ENCODE data around the gene PRRT1B.

PRRT1B gene

DNA sequence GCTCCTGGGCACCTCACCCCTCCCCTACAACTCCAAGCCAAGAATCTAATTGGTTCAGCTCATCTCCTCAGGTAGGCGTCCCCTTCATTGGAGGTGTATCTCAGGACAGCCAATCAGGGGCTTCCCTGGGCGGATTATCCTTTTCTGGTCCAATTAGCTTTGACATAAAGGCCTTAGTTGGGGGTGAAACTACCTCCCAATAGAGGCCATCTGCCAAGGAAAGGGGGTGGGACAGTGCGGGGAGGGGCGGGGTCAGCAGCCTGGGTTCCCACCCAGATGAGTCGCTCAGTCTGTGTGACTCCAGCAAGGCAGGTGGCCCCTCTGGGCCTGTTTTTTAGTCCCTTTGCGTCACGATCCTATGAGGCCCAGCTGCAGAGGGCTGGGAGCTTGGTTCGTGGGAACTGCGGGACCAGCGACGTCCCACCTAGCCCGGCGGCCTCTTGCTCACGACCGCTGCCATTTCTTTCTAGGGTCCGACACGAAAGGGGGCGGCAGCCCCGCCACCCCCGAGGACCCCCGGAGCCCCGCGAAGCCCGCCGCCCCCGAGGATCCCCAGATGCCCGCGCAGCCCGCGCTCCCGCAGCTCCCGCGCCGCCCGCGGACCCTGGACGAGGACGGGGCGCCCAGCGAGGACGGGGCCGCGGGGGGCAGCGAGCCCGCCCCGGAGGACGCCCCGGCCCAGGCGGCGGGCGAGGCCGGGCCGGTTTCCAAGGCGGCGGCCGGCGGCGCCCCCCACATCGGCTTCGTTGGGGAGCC is 8.9 kb downstream of the PRRT1B start:
- H3K36me3 ChIP-seq (ENCODE audit: control insufficient read depth, insufficient read depth, low read length), result no peaks in the 10 kb centered on the region
- H3K4me1 ChIP-seq, result no peaks in the 10 kb centered on the region
- H3K9me3 ChIP-seq (ENCODE audit: control insufficient read depth, low read length), result no peaks in the 10 kb centered on the region
- H3K27ac ChIP-seq, result no peak overlapping the region
- H3K9ac ChIP-seq, result no peak overlapping the region
- H3K4me2 ChIP-seq (ENCODE audit: low read length), result no peak overlapping the region
- H3K79me2 ChIP-seq, result no peaks in the 10 kb centered on the region
- TF ChIP-seq, protein P1, sequence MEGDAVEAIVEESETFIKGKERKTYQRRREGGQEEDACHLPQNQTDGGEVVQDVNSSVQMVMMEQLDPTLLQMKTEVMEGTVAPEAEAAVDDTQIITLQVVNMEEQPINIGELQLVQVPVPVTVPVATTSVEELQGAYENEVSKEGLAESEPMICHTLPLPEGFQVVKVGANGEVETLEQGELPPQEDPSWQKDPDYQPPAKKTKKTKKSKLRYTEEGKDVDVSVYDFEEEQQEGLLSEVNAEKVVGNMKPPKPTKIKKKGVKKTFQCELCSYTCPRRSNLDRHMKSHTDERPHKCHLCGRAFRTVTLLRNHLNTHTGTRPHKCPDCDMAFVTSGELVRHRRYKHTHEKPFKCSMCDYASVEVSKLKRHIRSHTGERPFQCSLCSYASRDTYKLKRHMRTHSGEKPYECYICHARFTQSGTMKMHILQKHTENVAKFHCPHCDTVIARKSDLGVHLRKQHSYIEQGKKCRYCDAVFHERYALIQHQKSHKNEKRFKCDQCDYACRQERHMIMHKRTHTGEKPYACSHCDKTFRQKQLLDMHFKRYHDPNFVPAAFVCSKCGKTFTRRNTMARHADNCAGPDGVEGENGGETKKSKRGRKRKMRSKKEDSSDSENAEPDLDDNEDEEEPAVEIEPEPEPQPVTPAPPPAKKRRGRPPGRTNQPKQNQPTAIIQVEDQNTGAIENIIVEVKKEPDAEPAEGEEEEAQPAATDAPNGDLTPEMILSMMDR (IDR thresholded peaks at IDR 0.05), result no peak
- H2AFZ ChIP-seq, result no peak overlapping the region
- H3K4me3 ChIP-seq (ENCODE audit: low read depth, low read length), result no peak overlapping the region
- no peaks in the 10 kb centered on the region for H3K27me3 ChIP-seq (ENCODE audit: control insufficient read depth, insufficient read depth, low read length)

DNA sequence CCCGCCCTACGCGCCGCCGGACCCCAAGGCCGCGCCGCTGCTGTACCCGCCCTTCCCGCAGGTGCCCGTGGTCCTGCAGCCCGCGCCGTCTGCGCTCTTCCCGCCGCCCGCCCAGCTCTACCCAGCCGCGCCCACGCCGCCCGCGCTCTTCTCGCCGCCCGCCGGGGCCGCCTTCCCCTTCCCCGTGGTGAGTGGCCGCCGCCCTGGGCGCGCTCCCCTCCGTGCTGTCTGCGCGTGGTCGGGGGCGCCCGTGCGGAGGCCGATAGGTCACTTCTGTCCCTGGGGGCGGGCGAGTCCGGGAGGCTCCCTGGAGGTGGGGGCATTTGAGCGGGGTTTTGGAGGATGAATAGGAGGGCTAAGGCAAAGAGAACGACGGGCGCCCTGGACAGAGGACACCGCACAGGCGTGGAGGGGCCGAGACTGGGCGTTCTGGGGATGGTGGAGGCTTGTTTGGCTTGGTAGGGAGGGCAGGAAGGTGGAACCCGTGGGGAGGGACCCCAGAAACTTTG is 9.6 kb downstream of the PRRT1B start:
- Histone ChIP-seq H3K27me3 (ENCODE audit: control insufficient read depth, insufficient read depth, low read length) (no peaks in the 10 kb centered on the region), H2AFZ (no peak overlapping the region), H3K79me2 (no peaks in the 10 kb centered on the region), H3K4me2 (ENCODE audit: low read length) (no peak overlapping the region), H3K27ac (no peak overlapping the region), H3K4me3 (ENCODE audit: low read depth, low read length) (no peak overlapping the region), H3K36me3 (ENCODE audit: control insufficient read depth, insufficient read depth, low read length) (no peaks in the 10 kb centered on the region), H3K9me3 (ENCODE audit: control insufficient read depth, low read length) (no peaks in the 10 kb centered on the region), H3K4me1 (no peaks in the 10 kb centered on the region), H3K9ac (no peak overlapping the region)
- TF ChIP-seq, protein P1 (IDR thresholded peaks at IDR 0.05), result no peak

DNA sequence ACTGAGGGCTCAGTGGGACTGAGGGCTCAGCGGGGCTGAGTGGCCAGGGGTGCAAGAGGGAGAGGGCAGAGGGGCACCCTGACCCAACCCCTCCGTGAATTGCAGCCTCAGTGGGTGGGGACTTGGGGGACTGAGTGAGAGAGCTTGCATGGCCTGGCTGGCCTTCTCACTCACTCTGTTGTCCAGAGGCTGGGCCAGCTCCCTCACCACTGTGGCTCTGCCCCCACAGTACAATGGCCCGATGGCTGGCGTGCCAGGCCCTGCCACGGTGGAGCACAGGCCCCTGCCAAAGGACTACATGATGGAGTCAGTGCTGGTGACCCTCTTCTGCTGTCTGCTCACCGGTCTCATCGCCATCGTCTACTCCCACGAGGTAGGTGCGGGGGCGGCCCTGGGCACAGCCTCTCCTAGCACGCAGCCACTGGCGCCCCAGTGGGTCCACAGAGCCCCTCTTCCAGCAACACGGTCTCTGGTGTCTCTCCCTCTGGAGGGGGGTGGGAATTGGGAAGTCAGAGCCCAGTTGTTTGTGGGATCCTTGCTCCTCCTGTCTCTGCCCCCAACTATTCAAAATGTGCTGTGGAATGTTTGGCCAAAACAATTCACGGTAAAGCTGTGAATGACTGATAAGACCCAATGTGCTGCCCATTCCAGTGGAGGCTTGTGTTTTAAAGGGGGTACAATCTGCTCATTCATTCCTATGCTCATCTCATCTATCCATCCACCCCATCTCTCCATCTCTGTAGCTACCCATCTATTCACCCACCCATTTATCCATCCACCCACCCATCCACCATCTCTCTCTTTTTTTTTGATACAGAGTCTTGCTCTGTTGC is 10.7 kb downstream of the PRRT1B start:
- Histone ChIP-seq H3K27ac (no peak overlapping the region), H3K4me2 (ENCODE audit: low read length) (no peak overlapping the region), H2AFZ (no peak overlapping the region), H3K9me3 (ENCODE audit: control insufficient read depth, low read length) (peaks cover 4% of the 10 kb centered on the region), H3K4me1 (no peaks in the 10 kb centered on the region), H3K27me3 (ENCODE audit: control insufficient read depth, insufficient read depth, low read length) (no peaks in the 10 kb centered on the region), H3K4me3 (ENCODE audit: low read depth, low read length) (no peak overlapping the region), H3K79me2 (no peaks in the 10 kb centered on the region), H3K9ac (no peak overlapping the region), H3K36me3 (ENCODE audit: control insufficient read depth, insufficient read depth, low read length) (no peaks in the 10 kb centered on the region)
- TF ChIP-seq, protein P1 (IDR thresholded peaks at IDR 0.05), result no peak

DNA sequence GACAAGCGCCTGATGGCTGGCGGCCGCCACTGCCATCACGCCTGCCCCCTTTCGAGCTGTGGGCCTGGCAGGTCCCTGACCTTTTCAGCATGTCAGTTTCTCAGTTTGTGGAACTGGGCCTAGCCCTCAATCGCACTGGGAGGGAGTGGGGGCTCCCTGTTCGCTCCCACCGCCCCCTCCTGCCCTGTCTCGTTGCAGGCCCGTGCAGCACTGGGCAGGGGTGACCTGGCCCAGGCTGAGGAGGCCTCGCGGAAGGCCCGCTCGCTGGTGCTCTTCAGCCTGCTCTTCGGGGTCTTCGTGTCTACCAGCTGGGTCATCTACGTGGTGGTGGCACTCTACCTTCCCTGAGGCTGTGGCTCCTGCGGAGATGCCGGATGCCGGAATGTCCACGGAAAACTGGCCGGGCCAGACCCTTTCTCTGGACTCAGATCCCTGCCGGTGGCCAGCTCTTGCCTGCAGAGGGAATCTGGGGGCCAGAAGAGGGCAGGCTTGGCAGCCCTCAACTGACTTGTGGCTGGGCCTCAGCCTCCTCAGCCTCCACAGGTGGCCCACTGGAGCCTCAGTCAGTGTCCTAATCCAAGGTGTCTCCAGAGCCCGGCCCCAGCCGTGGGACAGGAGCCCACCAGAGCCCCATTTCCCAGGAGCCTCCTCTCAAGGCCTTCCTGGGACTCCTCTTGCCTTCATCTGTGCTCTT is 12.7 kb downstream of the PRRT1B start:
- Histone ChIP-seq H3K9me3 (ENCODE audit: control insufficient read depth, low read length) (peaks cover 4% of the 10 kb centered on the region), H3K27ac (no peak overlapping the region), H3K4me3 (ENCODE audit: low read depth, low read length) (no peak overlapping the region), H2AFZ (no peak overlapping the region), H3K4me2 (ENCODE audit: low read length) (no peak overlapping the region), H3K4me1 (no peaks in the 10 kb centered on the region), H3K79me2 (no peaks in the 10 kb centered on the region), H3K27me3 (ENCODE audit: control insufficient read depth, insufficient read depth, low read length) (no peaks in the 10 kb centered on the region), H3K36me3 (ENCODE audit: control insufficient read depth, insufficient read depth, low read length) (no peaks in the 10 kb centered on the region), H3K9ac (no peak overlapping the region)
- TF ChIP-seq, protein P1 (IDR thresholded peaks at IDR 0.05), result no peak

All from parathyroid adenoma (tissue), 2 donors.